GM12878 (cell line): ENCODE data around the gene CAPS. TPM values are rescaled to one million over a fixed set of nuclear protein-coding genes. Genes with fewer than 3 reads are reported as not detected.

Experiments
- ATAC-seq: fragments of 200-7000 bp; cut with Tn5 transposase; 3 replicates; pipeline ENCODE4 v1.9.1; 2020; ENCODE audit warnings: mild to moderate bottlenecking, moderate library complexity
- BruUV-seq: library from RNA; stranded (reverse); fragments of 400-500 nt; replicated peaks from 2 replicates; lab custom pipeline; 2021; lab: Mats Ljungman, UMichigan
- CTCF ChIA-PET: fragments of 300-600 bp; sonication (Branson Sonifier 250); formaldehyde crosslinking; extraction: SDS; loops from one replicate; lab custom pipeline; 2021; ENCODE audit warnings: inconsistent platforms; lab: Yijun Ruan, JAX
- POLR2A ChIA-PET: fragments of 350-600 bp; formaldehyde crosslinking; extraction: SDS; loops from one replicate; lab custom pipeline; 2021; ENCODE audit warnings: inconsistent platforms; lab: Charles Lee
- RAD21 ChIA-PET: fragments of 300-600 bp; sonication (Branson Sonifier 250); formaldehyde crosslinking; loops from one replicate; lab custom pipeline; 2023; ENCODE audit warnings: antibody characterized with exemption; ENCODE audit not compliant: unreplicated experiment; lab: Charles Lee
- SMC1A ChIA-PET: fragments of 300-600 bp; sonication (Branson Sonifier 250); formaldehyde crosslinking; loops from one replicate; lab custom pipeline; 2023; ENCODE audit not compliant: unreplicated experiment, uncharacterized antibody; lab: Charles Lee
- DNase-seq: peaks from one replicate; pipeline ENCODE4 v3.0.0-alpha.2; 2011; ENCODE audit warnings: low read depth, low spot score
- FAIRE-seq: peaks from 3 replicates; lab custom pipeline; 2011; peaks lifted over from hg19 to GRCh38; lab: Jason Lieb, UNC
- H2AFZ ChIP-seq: 2 replicates; pipeline ENCODE4 v1.6.0; 2011; ENCODE audit warnings: low read depth, low read length, control low read depth; ENCODE audit not compliant: control insufficient read depth
- H3K27ac ChIP-seq: 2 replicates; pipeline ENCODE4 v1.5.1; 2011; ENCODE audit warnings: control low read depth; ENCODE audit not compliant: control insufficient read depth, insufficient read depth
- H3K27me3 ChIP-seq, 2 experiments: replicated peaks in 1 of 2; 2 replicates each; pipeline versions ENCODE4 v1.6.0 to v1.6.1; 2011; ENCODE audit warnings: low read length in 1 of 2; ENCODE audit not compliant: control insufficient read depth in 2 of 2, insufficient read depth in 2 of 2
- H3K36me3 ChIP-seq, 2 experiments: 2 replicates each; pipeline ENCODE4 v1.5.1; 2011; ENCODE audit warnings: low read length in 1 of 2; ENCODE audit not compliant: control insufficient read depth in 2 of 2, insufficient read depth in 2 of 2
- H3K4me1 ChIP-seq: 2 replicates; pipeline ENCODE4 v1.6.1; 2011; ENCODE audit warnings: mild to moderate bottlenecking, low read length, moderate library complexity, mixed read lengths; ENCODE audit not compliant: control insufficient read depth, insufficient read depth
- H3K4me2 ChIP-seq: 2 replicates; pipeline ENCODE4 v1.6.0; 2011; ENCODE audit warnings: control low read depth; ENCODE audit not compliant: control insufficient read depth, insufficient read depth
- H3K4me3 ChIP-seq: fragments of 200-600 bp; sonication (generic); 2 replicates; pipeline ENCODE4 v1.5.1; 2016
- H3K79me2 ChIP-seq: 2 replicates; pipeline ENCODE4 v1.6.0; 2011; ENCODE audit warnings: low read length; ENCODE audit not compliant: control insufficient read depth, insufficient read depth
- H3K9ac ChIP-seq: 2 replicates; pipeline ENCODE4 v1.8.0; 2011; ENCODE audit warnings: low read length, control low read depth, mixed read lengths; ENCODE audit not compliant: control insufficient read depth, insufficient read depth
- H3K9me3 ChIP-seq: replicated peaks from 3 replicates; pipeline ENCODE4 v1.5.1; 2011; ENCODE audit warnings: mild to moderate bottlenecking, low read length; ENCODE audit not compliant: control insufficient read depth, insufficient read depth
- H4K20me1 ChIP-seq: 2 replicates; pipeline ENCODE4 v1.6.0; 2011; ENCODE audit not compliant: control insufficient read depth, insufficient read depth
- BMI1 ChIP-seq: fragments of 450-650 bp; IDR thresholded peaks from 2 replicates; pipeline ENCODE4 v1.6.1; 2016; ENCODE audit warnings: mild to moderate bottlenecking, moderate library complexity, borderline replicate concordance
- CREB1 ChIP-seq: IDR thresholded peaks from 2 replicates; pipeline ENCODE4 v1.6.1; 2012; ENCODE audit warnings: low read depth, mild to moderate bottlenecking, inconsistent platforms
- DPF2 ChIP-seq: fragments of 450-650 bp; IDR thresholded peaks from 2 replicates; pipeline ENCODE4 v1.6.1; 2017; ENCODE audit warnings: mild to moderate bottlenecking
- FOXK2 ChIP-seq: fragments of 450-650 bp; IDR thresholded peaks from 2 replicates; pipeline ENCODE4 v1.6.1; 2017; ENCODE audit warnings: mild to moderate bottlenecking, moderate library complexity
- GABPA ChIP-seq: IDR thresholded peaks from 2 replicates; pipeline ENCODE4 v1.6.1; 2014; ENCODE audit warnings: antibody characterized with exemption, low read depth, mild to moderate bottlenecking, inconsistent platforms
- KAT2A ChIP-seq: conservative IDR thresholded peaks from 2 replicates; pipeline ENCODE4 v1.6.1; 2011; ENCODE audit warnings: low read depth, low read length; ENCODE audit not compliant: control insufficient read depth
- KDM1A ChIP-seq: fragments of 200-600 bp; sonication (generic); IDR thresholded peaks from 2 replicates; pipeline ENCODE4 v1.6.1; 2016; ENCODE audit warnings: borderline replicate concordance
- MTA3 ChIP-seq: IDR thresholded peaks from 2 replicates; pipeline ENCODE4 v1.6.1; 2012; ENCODE audit warnings: low read length, inconsistent platforms, borderline replicate concordance
- NRF1 ChIP-seq: conservative IDR thresholded peaks from 2 replicates; pipeline ENCODE4 v1.6.1; 2011; ENCODE audit warnings: mild to moderate bottlenecking, low read depth, low read length, improper control_type of control experiment
- POLR2A ChIP-seq: IDR thresholded peaks from 2 replicates; pipeline ENCODE4 v1.6.1; 2011; ENCODE audit warnings: low read depth, mild to moderate bottlenecking, low read length
- SMAD5 ChIP-seq: IDR thresholded peaks from 2 replicates; pipeline ENCODE4 v1.6.1; 2016; ENCODE audit warnings: antibody characterized with exemption, low read depth
- TAF1 ChIP-seq: IDR thresholded peaks from 2 replicates; pipeline ENCODE4 v1.6.1; 2011; ENCODE audit warnings: mild to moderate bottlenecking, low read depth, low read length, borderline replicate concordance
- TBL1XR1 ChIP-seq: IDR thresholded peaks from 2 replicates; pipeline ENCODE4 v1.6.1; 2012; ENCODE audit warnings: low read depth, low read length, improper control_type of control experiment
- WGBS: methylation state at CpG from one replicate; pipeline ENCODE4 v1.1.6; 2016; ENCODE audit warnings: low lambda C conversion rate; ENCODE audit not compliant: insufficient replicate concordance, insufficient coverage; ENCODE audit errors: missing lambda C conversion rate; 5-methylcytosine and 5-hydroxymethylcytosine counted together
- in situ Hi-C: fragments of 300-500 bp; cut with MboI; formaldehyde crosslinking; loops from 9 replicates; pipeline ENCODE4 v1.14.3; 2018; ENCODE audit warnings: mixed read lengths
- intact Hi-C: fragments of 100-400 bp; cut with micrococcal nuclease; formaldehyde crosslinking; loops from one replicate; pipeline ENCODE4 v1.14.2; 2022; ENCODE audit not compliant: unreplicated experiment
- polyA plus RNA-seq, 11 experiments: library from polyadenylated mRNA; depleted of rRNA in 4 of 11; unstranded in 6 of 11; stranded (reverse) in 5 of 11; fragments of >200 nt; fragmentation: Nextera tagmentation in 4 of 11; fragmentation: Illumina TruSeq in 1 of 11; extraction: Ambion mirVana in 4 of 11; extraction: Trizol in 1 of 11; gene quantifications; 1 replicate in 1 of 11; 2 replicates in 10 of 11; pipeline versions ENCODE4 v1.2.1 to v1.2.3, GENCODE V29; 2011 to 2016; ENCODE audit warnings: inconsistent platforms in 2 of 11, missing spikeins in 2 of 11, low read depth in 1 of 11
- total RNA-seq, 4 experiments: library from RNA; depleted of rRNA in 3 of 4; stranded (reverse); fragments of >200 nt in 3 of 4; fragmentation: Illumina TruSeq in 1 of 4; extraction: Trizol in 1 of 4; gene quantifications; 2 replicates each; pipeline versions ENCODE4 v1.2.1 to v1.2.3, GENCODE V29; 2013 to 2021
- TF ChIP-seq, protein P1 (sequence below): IDR thresholded peaks from 2 replicates; pipeline ENCODE4 v1.6.1; 2012; ENCODE audit warnings: low read length, inconsistent platforms
- TF ChIP-seq, protein P2 (sequence below): IDR thresholded peaks from 2 replicates; pipeline ENCODE4 v1.6.1; 2012; ENCODE audit warnings: low read depth, low read length, improper control_type of control experiment
- TF ChIP-seq, protein P3 (sequence below): fragments of 450-650 bp; IDR thresholded peaks from 2 replicates; pipeline ENCODE4 v1.6.1; 2017; ENCODE audit warnings: mild to moderate bottlenecking, low read depth, inconsistent platforms; ENCODE audit not compliant: poor library complexity, severe bottlenecking

Gene CAPS
- total and polyA plus RNA-seq, 10 of the 15 experiments (the other 5 are each of a cell fraction or from before 2014, with no cell fraction given): 0.09 to 6.9 (median 2.9) TPM

DNA sequence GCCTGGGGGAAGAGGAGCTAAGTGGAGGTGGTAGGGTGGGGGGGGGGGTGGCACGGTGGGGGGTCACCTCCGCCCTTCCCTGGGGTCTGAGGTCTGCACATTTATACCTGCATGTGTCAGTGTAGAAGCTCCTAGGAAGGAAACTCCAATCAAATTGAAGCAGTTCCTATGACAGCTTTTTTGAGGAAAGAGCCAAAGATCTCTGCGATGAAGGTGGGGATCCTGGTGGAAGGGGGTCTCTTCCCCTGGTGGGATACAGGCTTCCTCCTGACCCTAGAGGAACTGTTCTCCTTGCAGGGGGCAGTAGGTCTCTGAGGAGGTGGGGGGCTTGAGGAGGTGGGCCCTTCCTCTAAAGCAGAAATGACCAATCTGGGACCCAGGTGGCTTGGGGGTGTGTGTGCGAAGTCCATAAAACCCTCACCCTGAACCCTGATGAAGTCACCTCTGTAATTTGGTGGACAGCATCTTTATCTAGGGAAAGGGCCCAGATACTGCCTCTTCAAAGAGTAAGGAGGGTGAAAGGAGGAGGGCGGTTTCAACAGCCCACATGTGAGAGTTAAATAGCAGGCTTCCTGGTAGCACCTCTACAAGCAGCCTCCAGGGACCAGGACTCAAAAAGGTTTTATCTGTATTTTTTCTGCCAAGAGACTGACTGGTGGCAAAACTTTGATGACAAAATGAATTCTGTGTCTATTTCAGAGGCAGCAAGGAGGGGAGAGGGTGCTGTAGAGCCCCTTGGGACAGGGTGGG lies 50.9 kb downstream of the CAPS start:
- no peak for FAIRE-seq
- ChIA-PET CTCF (interaction anchor here (0.7 kb wide), 1 partner anchor 22 kb away, joined by 4 read pairs; no protein-coding TSS in a partner anchor), RAD21 (no interaction called here), SMC1A (no interaction called here), POLR2A (no interaction called here)
- intact Hi-C loops: no loop called here
- no TSS peak for BruUV-seq
- Histone ChIP-seq H3K9ac (no peak overlapping the region), H3K27ac (no peak overlapping the region), H3K36me3 (peaks cover 3 to 8% of the 10 kb centered on the region in 2 experiments), H2AFZ (no peak overlapping the region), H4K20me1 (peaks cover 39% of the 10 kb centered on the region), H3K9me3 (no peaks in the 10 kb centered on the region), H3K4me2 (no peak overlapping the region), H3K4me3 (no peak overlapping the region), H3K79me2 (peaks cover 84% of the 10 kb centered on the region), H3K27me3 (no peaks in the 10 kb centered on the region), H3K4me1 (peaks cover 26% of the 10 kb centered on the region)
- WGBS: 87% methylated on average over 5 of the region's 5 CpGs
- no peak for ATAC-seq
- in situ Hi-C loops: no loop called here
- TF ChIP-seq FOXK2 (no peak), DPF2 (no peak), TBL1XR1 (no peak), GABPA (no peak), KDM1A (no peak), CREB1 (no peak), KAT2A (no peak), NRF1 (no peak), POLR2A (no peak), MTA3 (no peak), BMI1 (no peak), TAF1 (no peak), SMAD5 (no peak)
- TF ChIP-seq, protein P1, sequence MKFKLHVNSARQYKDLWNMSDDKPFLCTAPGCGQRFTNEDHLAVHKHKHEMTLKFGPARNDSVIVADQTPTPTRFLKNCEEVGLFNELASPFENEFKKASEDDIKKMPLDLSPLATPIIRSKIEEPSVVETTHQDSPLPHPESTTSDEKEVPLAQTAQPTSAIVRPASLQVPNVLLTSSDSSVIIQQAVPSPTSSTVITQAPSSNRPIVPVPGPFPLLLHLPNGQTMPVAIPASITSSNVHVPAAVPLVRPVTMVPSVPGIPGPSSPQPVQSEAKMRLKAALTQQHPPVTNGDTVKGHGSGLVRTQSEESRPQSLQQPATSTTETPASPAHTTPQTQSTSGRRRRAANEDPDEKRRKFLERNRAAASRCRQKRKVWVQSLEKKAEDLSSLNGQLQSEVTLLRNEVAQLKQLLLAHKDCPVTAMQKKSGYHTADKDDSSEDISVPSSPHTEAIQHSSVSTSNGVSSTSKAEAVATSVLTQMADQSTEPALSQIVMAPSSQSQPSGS: no peak
- TF ChIP-seq, protein P2, sequence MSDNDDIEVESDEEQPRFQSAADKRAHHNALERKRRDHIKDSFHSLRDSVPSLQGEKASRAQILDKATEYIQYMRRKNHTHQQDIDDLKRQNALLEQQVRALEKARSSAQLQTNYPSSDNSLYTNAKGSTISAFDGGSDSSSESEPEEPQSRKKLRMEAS: no peak
- TF ChIP-seq, protein P3, sequence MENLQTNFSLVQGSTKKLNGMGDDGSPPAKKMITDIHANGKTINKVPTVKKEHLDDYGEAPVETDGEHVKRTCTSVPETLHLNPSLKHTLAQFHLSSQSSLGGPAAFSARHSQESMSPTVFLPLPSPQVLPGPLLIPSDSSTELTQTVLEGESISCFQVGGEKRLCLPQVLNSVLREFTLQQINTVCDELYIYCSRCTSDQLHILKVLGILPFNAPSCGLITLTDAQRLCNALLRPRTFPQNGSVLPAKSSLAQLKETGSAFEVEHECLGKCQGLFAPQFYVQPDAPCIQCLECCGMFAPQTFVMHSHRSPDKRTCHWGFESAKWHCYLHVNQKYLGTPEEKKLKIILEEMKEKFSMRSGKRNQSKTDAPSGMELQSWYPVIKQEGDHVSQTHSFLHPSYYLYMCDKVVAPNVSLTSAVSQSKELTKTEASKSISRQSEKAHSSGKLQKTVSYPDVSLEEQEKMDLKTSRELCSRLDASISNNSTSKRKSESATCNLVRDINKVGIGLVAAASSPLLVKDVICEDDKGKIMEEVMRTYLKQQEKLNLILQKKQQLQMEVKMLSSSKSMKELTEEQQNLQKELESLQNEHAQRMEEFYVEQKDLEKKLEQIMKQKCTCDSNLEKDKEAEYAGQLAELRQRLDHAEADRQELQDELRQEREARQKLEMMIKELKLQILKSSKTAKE: no peak
- DNase-seq: no peak
